ENCODE data around the gene MYRFL.
"Not testable (repeated sequence)": the region's sequence is repeated elsewhere in the genome, so short reads cannot be mapped to it uniquely, and the experiment has no call there.

The MYRFL gene

GRCh38 chr12:69824966-69825560 is at the start of gene MYRFL:
Gene MYRFL (plus strand): TSS chr12:69825227. CDS start chr12:69825518, 291 bp downstream.
- no peak for FAIRE-seq

GRCh38 chr12:69779928-69780327 is 45.1 kb upstream of the MYRFL start:
- FAIRE-seq = no peak

GRCh38 chr12:69783365-69783764 is 41.7 kb upstream of the MYRFL start:
- no peak for FAIRE-seq

- FAIRE-seq = no peak
These were observed 35.7 kb upstream of the MYRFL start for GRCh38 chr12:69789351-69789750.

GRCh38 chr12:69792533-69792932 is 32.5 kb upstream of the MYRFL start:
- FAIRE-seq = no peak

GRCh38 chr12:69807101-69807897 is 17.7 kb upstream of the MYRFL start:
- FAIRE-seq = not testable (repeated sequence)

GRCh38 chr12:69810870-69811498 is 14.0 kb upstream of the MYRFL start:
- FAIRE-seq = no peak

- FAIRE-seq = no peak
These were observed 8.9 kb upstream of the MYRFL start for GRCh38 chr12:69816082-69816481.

- no peak for FAIRE-seq
These were observed 4.0 kb upstream of the MYRFL start for GRCh38 chr12:69821032-69821455.

GRCh38 chr12:69821456-69822159 is 3.4 kb upstream of the MYRFL start:
- FAIRE-seq = no peak

- no peak for FAIRE-seq
These were observed 2.7 kb upstream of the MYRFL start for GRCh38 chr12:69822201-69822860.

GRCh38 chr12:69824028-69824427 is 999 bp upstream of the MYRFL start:
- no peak for FAIRE-seq

GRCh38 chr12:69828897-69829296 is 3.9 kb downstream of the MYRFL start:
- FAIRE-seq = no peak

- no peak for FAIRE-seq
These were observed 8.7 kb downstream of the MYRFL start for GRCh38 chr12:69833696-69834095.

- no peak for FAIRE-seq
These were observed 9.1 kb downstream of the MYRFL start for GRCh38 chr12:69834147-69834546.

GRCh38 chr12:69834576-69834975 is 9.5 kb downstream of the MYRFL start:
- FAIRE-seq = peak; percentile 21

GRCh38 chr12:69835081-69835480 is 10.1 kb downstream of the MYRFL start:
- FAIRE-seq = no peak

GRCh38 chr12:69836015-69836414 is 11.0 kb downstream of the MYRFL start:
- no peak for FAIRE-seq

- FAIRE-seq = no peak
These were observed 12.2 kb downstream of the MYRFL start for GRCh38 chr12:69837191-69837590.

GRCh38 chr12:69837657-69838415 is 12.8 kb downstream of the MYRFL start:
- no peak for FAIRE-seq

- FAIRE-seq = no peak
These were observed 15.7 kb downstream of the MYRFL start for GRCh38 chr12:69840727-69841126.

- no peak for FAIRE-seq
These were observed 18.6 kb downstream of the MYRFL start for GRCh38 chr12:69843608-69844007.

Measured in endometrium (tissue), 2 donors.